ENCODE measurements around the gene RHBDF1. TPM values are rescaled to one million over a fixed set of nuclear protein-coding genes. Genes with fewer than 3 reads are reported as not detected.

RHBDF1 gene
- total and polyA plus RNA-seq, 8 donors, result 33.4 to 50.0 (median 39.7) TPM

DNA sequence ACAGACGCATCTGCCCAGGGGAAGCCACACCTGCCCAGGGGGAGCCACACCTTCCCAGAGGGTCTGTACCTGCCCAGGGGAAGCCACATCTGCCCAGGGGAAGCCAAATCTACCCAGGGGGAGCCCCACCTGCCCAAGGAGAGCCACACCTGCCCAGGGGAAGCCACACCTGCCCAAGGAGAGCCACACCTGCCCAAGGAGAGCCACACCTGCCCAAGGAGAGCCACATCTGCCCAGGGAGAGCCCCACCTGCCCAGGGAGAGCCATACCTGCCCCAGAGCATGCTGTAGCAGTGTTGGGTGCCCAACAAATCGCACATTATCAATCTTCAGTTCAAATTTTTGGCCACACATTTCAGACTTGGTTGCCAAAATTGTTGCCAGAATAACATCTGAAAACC lies 46.4 kb upstream of the RHBDF1 start:
- no peak overlapping the region for H3K4me3 ChIP-seq
- H3K4me1 ChIP-seq, result peaks cover 0 to 2% of the 10 kb centered on the region in 2 donors
- intact Hi-C loops (cut with DNase I), result no loop called here
- no peak for DNase-seq
- H3K27me3 ChIP-seq, result no peaks in the 10 kb centered on the region
- H3K9me3 ChIP-seq, result no peaks in the 10 kb centered on the region
- ATAC-seq, result no peak
- TF ChIP-seq, protein P1, sequence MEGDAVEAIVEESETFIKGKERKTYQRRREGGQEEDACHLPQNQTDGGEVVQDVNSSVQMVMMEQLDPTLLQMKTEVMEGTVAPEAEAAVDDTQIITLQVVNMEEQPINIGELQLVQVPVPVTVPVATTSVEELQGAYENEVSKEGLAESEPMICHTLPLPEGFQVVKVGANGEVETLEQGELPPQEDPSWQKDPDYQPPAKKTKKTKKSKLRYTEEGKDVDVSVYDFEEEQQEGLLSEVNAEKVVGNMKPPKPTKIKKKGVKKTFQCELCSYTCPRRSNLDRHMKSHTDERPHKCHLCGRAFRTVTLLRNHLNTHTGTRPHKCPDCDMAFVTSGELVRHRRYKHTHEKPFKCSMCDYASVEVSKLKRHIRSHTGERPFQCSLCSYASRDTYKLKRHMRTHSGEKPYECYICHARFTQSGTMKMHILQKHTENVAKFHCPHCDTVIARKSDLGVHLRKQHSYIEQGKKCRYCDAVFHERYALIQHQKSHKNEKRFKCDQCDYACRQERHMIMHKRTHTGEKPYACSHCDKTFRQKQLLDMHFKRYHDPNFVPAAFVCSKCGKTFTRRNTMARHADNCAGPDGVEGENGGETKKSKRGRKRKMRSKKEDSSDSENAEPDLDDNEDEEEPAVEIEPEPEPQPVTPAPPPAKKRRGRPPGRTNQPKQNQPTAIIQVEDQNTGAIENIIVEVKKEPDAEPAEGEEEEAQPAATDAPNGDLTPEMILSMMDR (IDR thresholded peaks at IDR 0.05), result no peak
- H3K36me3 ChIP-seq, result peaks cover 0 to 34% of the 10 kb centered on the region in 2 donors
- H3K27ac ChIP-seq, result no peak overlapping the region

DNA sequence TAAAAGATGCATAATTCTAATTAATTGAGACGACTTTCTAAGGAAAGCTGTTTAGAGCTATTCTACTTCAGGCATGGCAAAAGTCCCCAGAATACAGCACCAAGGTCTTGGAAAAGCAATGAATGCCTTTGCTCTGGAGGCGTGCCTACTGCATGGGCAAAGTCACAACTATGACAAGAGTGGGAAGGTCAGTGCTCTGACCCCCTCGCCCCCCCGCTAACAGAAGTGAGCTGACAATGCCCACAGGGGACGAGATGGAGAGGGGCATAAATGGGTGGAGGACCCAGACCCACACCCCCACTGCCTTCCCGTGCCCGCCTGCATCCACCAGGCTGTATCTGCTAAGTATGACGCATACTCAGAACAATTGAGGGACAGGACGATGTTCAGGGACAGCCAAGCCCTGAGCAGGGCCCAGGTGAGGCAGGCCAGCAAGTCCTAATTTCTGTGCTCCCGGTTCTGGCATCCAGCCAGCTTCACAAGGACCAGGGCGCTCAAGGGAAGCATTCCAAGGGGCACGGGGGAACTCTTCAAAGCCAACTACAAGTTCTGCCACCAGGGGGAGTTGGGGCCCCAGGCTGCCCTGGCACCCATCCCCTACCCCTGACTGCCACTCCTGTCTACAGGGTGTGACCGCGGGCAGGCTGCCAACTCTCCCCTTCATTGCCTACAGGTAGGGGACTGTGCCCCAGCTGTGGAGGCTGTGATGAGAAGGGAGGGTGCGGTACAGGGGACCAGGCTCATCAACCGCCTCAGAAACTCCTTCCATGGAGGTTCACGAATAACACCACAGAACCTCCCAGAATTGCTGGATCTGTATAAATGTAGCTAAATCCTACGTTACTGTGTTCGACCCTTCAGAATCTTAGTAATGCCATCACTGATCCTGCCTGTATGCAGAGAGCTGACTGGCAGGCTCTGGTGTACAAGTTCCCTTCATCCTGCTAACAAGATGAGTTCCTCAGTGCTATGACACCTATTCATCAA lies 45.2 kb upstream of the RHBDF1 start:
- intact Hi-C loops (cut with DNase I), result no loop called here
- peak; percentile 91 for ATAC-seq
- Histone ChIP-seq H3K36me3 (peaks cover 0 to 28% of the 10 kb centered on the region in 2 donors), H3K9me3 (no peaks in the 10 kb centered on the region), H3K4me1 (peaks cover 0 to 2% of the 10 kb centered on the region in 2 donors), H3K27me3 (no peaks in the 10 kb centered on the region), H3K4me3 (no peak overlapping the region), H3K27ac (no peak overlapping the region)
- DNase-seq, result peak; percentile 42 to 83 (median 66)
- TF ChIP-seq, protein P1 (IDR thresholded peaks at IDR 0.05), result peak; percentile 50 to 71

DNA sequence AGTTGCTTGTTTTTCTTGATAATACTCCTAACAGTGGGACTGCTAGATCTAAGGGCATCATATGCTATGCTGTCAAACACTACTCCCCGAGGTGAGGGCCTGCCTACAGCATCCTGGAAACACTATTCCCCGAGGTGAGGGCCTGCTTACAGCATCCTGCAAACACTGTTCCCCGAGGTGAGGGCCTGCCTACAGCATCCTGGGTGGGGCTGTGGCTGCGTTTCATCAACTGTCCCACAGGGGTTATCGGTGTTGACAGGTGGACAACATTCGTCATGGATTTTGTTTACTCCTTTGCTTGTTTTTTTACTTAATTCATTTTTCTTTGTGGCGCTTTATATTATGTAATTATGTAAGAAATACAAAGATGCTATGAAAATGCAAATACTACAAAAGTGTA lies 43.6 kb upstream of the RHBDF1 start:
- Histone ChIP-seq H3K4me1 (peaks cover 0 to 2% of the 10 kb centered on the region in 2 donors), H3K36me3 (peaks cover 0 to 44% of the 10 kb centered on the region in 2 donors), H3K27me3 (no peaks in the 10 kb centered on the region), H3K27ac (no peak overlapping the region), H3K9me3 (no peaks in the 10 kb centered on the region), H3K4me3 (no peak overlapping the region)
- TF ChIP-seq, protein P1 (IDR thresholded peaks at IDR 0.05), result no peak
- ATAC-seq (no peak), DNase-seq (no peak)
- intact Hi-C loops (cut with DNase I), result no loop called here

DNA sequence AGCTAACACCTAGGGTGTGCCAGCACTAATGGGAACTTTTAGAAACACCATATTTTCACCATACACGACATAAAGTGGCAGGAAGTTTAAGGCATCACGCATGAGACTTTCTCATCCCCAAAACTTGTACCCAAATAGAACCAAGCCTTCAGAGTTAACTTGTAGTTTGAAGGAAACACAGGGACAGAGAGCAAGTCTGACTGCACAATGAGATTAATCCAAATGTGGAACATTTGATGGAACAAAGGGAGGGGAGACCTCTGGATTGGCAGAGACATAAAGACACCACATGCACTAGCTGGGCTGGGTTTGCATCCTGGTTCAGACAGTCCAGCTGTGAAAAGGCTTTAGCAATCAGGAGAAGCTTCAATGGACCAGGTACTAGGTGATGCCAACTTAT lies 41.9 kb upstream of the RHBDF1 start:
- ATAC-seq (no peak), DNase-seq (no peak)
- H3K4me3 ChIP-seq, result no peak overlapping the region
- H3K36me3 ChIP-seq, result peaks cover 0 to 61% of the 10 kb centered on the region in 2 donors
- H3K27ac ChIP-seq, result no peak overlapping the region
- H3K4me1 ChIP-seq, result peaks cover 0 to 2% of the 10 kb centered on the region in 2 donors
- intact Hi-C loops (cut with DNase I), result no loop called here
- TF ChIP-seq, protein P1 (IDR thresholded peaks at IDR 0.05), result no peak
- H3K27me3 ChIP-seq, result no peaks in the 10 kb centered on the region
- H3K9me3 ChIP-seq, result no peaks in the 10 kb centered on the region

DNA sequence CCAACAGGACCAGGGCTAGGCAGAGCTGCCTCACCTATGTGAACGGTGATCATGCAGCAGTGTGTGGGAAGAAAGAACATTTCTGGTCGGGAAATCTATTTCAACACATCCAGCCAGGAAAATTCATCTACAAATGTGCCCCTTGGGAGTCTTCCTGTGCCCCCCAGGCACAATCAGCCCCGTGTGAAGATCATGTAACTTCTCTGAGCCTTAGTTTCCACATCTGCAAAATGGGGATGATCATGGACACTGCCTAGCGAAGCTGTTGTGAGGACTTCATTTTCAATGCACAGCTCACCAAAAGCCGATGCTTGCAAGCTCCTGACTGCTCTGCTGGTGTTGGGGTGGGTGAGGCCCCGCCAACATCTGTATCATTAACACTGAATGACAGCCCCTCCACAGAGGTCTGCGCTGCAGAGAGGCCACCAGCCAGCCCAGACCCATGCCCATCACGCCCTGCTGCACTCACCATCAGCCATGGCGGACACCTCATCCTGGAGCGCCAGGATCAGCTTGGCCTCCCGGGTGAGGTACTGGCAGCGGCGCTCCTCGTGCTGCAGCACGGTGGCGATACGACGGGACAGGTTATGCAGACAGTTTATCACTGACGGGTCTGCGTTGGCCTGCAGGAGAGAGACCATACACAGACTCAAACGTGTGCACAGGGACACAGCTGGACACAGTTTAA lies 39.9 kb upstream of the RHBDF1 start:
- TF ChIP-seq, protein P1 (IDR thresholded peaks at IDR 0.05), result no peak
- H3K4me1 ChIP-seq, result no peaks in the 10 kb centered on the region
- H3K27me3 ChIP-seq, result no peaks in the 10 kb centered on the region
- no peaks in the 10 kb centered on the region for H3K9me3 ChIP-seq
- peaks cover 0 to 69% of the 10 kb centered on the region in 2 donors for H3K36me3 ChIP-seq
- ATAC-seq (no peak), DNase-seq (no peak)
- H3K27ac ChIP-seq, result no peak overlapping the region
- intact Hi-C loops (cut with DNase I), result no loop called here
- H3K4me3 ChIP-seq, result no peak overlapping the region

All from left lung (tissue), 10 donors.